Osteocyte (in vitro differentiated cells): ENCODE measurements around the gene DNAJC7. TPM values are rescaled to one million over a fixed set of nuclear protein-coding genes. Genes with fewer than 3 reads are reported as not detected.

Experiments
- DNase-seq: peaks from one replicate; pipeline ENCODE4 v3.0.0; 2021; ENCODE audit warnings: mixed read lengths; ENCODE audit not compliant: unreplicated experiment; ENCODE audit errors: extremely low spot score
- H3K27ac Mint-ChIP-seq: one replicate; pipeline ENCODE4 v1.8.0; 2021; ENCODE audit warnings: mild to moderate bottlenecking, mixed read lengths; ENCODE audit not compliant: unreplicated experiment
- H3K27me3 Mint-ChIP-seq: one replicate; pipeline ENCODE4 v1.8.0; 2021; ENCODE audit warnings: mixed read lengths; ENCODE audit not compliant: unreplicated experiment
- H3K36me3 Mint-ChIP-seq: one replicate; pipeline ENCODE4 v1.8.0; 2021; ENCODE audit warnings: mixed read lengths; ENCODE audit not compliant: unreplicated experiment
- H3K4me1 Mint-ChIP-seq: one replicate; pipeline ENCODE4 v1.8.0; 2021; ENCODE audit warnings: mixed read lengths; ENCODE audit not compliant: unreplicated experiment
- H3K4me3 Mint-ChIP-seq: one replicate; pipeline ENCODE4 v1.8.0; 2021; ENCODE audit warnings: mild to moderate bottlenecking, moderate library complexity, mixed read lengths; ENCODE audit not compliant: unreplicated experiment
- H3K9me3 Mint-ChIP-seq: one replicate; pipeline ENCODE4 v1.8.0; 2021; ENCODE audit warnings: mixed read lengths; ENCODE audit not compliant: unreplicated experiment
- CTCF ChIP-seq: fragments of 200-600 bp; sonication (generic); IDR thresholded peaks from 2 replicates; pipeline ENCODE4 v1.5.0; 2021; ENCODE audit warnings: antibody characterized with exemption, mild to moderate bottlenecking, moderate library complexity
- total RNA-seq: library from RNA; stranded (reverse); gene quantifications from 2 replicates; pipeline ENCODE4 v1.2.1, GENCODE V29; 2021

DNAJC7 gene
- total RNA-seq, 1 donor from 2014 or later: 73.9 TPM

- peak; percentile 89 for DNase-seq
- Mint-ChIP-seq H3K4me1 (peaks cover 37% of the 10 kb centered on the region), H3K36me3 (peaks cover 3% of the 10 kb centered on the region), H3K27ac (no peak overlapping the region), H3K9me3 (no peaks in the 10 kb centered on the region), H3K27me3 (no peaks in the 10 kb centered on the region), H3K4me3 (no peak overlapping the region)
- TF ChIP-seq CTCF: peak; percentile 93
These were observed 54.3 kb downstream of the DNAJC7 start for GRCh38 chr17:41962768-41963434.

GRCh38 chr17:41962111-41962510 lies 55.1 kb downstream of the DNAJC7 start:
- Mint-ChIP-seq H3K27me3 (no peaks in the 10 kb centered on the region), H3K27ac (no peak overlapping the region), H3K4me3 (no peak overlapping the region), H3K36me3 (no peaks in the 10 kb centered on the region), H3K4me1 (peaks cover 36% of the 10 kb centered on the region), H3K9me3 (no peaks in the 10 kb centered on the region)
- no peak for DNase-seq
- no peak for TF ChIP-seq CTCF

GRCh38 chr17:41959336-41960095 lies 57.7 kb downstream of the DNAJC7 start:
- Mint-ChIP-seq H3K4me3 (no peak overlapping the region), H3K27me3 (no peaks in the 10 kb centered on the region), H3K27ac (peak overlapping the region; percentile 65), H3K9me3 (no peaks in the 10 kb centered on the region), H3K4me1 (peaks cover 27% of the 10 kb centered on the region), H3K36me3 (no peaks in the 10 kb centered on the region)
- TF ChIP-seq CTCF: peak; percentile 61
- no peak for DNase-seq

GRCh38 chr17:41959030-41959335 lies 58.3 kb downstream of the DNAJC7 start:
- DNase-seq: no peak
- no peaks in the 10 kb centered on the region for H3K9me3 Mint-ChIP-seq
- H3K27ac Mint-ChIP-seq: peak overlapping the region; percentile 65
- H3K36me3 Mint-ChIP-seq: no peaks in the 10 kb centered on the region
- H3K4me3 Mint-ChIP-seq: no peak overlapping the region
- TF ChIP-seq CTCF: no peak
- H3K27me3 Mint-ChIP-seq: no peaks in the 10 kb centered on the region
- peaks cover 27% of the 10 kb centered on the region for H3K4me1 Mint-ChIP-seq

GRCh38 chr17:41957869-41958439 lies 59.3 kb downstream of the DNAJC7 start:
- Mint-ChIP-seq H3K27me3 (no peaks in the 10 kb centered on the region), H3K36me3 (no peaks in the 10 kb centered on the region), H3K4me3 (no peak overlapping the region), H3K27ac (no peak overlapping the region), H3K9me3 (no peaks in the 10 kb centered on the region), H3K4me1 (peaks cover 25% of the 10 kb centered on the region)
- DNase-seq: no peak
- no peak for TF ChIP-seq CTCF
